Urinary bladder (tissue), 4 donors: Measurements from ENCODE around the gene MISP3. TPM values are rescaled to one million over a fixed set of nuclear protein-coding genes. Genes with fewer than 3 reads are reported as not detected.
"Not testable (repeated sequence)": the region's sequence is repeated elsewhere in the genome, so short reads cannot be mapped to it uniquely, and the experiment has no call there.

ENCODE experiments used
- DNase-seq: peaks from one replicate; pipeline ENCODE4 v3.0.0-alpha.2; 2015; ENCODE audit errors: extremely low spot score
- H3K27ac ChIP-seq: one replicate; pipeline ENCODE4 v1.5.1; 2013; ENCODE audit warnings: low read depth, mild to moderate bottlenecking, moderate library complexity
- H3K36me3 ChIP-seq: one replicate; pipeline ENCODE4 v1.6.1; 2013; ENCODE audit warnings: mild to moderate bottlenecking, moderate library complexity; ENCODE audit not compliant: insufficient read depth
- H3K4me1 ChIP-seq: one replicate; pipeline ENCODE4 v1.6.1; 2013; ENCODE audit warnings: mild to moderate bottlenecking, moderate library complexity; ENCODE audit not compliant: insufficient read depth
- H3K4me3 ChIP-seq: one replicate; pipeline ENCODE4 v1.5.1; 2013; ENCODE audit warnings: low read depth, low read length
- WGBS: extraction: QIAGEN DNeasy Blood & Tissue Kit; methylation state at CpG from one replicate; pipeline ENCODE4 v1.1.7; 2013; 5-methylcytosine and 5-hydroxymethylcytosine counted together
- polyA plus RNA-seq: library from polyadenylated mRNA; stranded (reverse); fragments of 200-250 nt; gene quantifications from one replicate; pipeline ENCODE4 v1.2.3, GENCODE V29; 2013
- total RNA-seq: library from RNA; depleted of rRNA; stranded (reverse); fragments of >200 nt; gene quantifications from one replicate; pipeline ENCODE4 v1.2.3, GENCODE V29; 2014
- donor health status: healthy with polysubstance abuse.
- donor health status: healthy.

MISP3 gene
- 0.21 TPM for total RNA-seq
- polyA plus RNA-seq: 2.6 TPM

DNA sequence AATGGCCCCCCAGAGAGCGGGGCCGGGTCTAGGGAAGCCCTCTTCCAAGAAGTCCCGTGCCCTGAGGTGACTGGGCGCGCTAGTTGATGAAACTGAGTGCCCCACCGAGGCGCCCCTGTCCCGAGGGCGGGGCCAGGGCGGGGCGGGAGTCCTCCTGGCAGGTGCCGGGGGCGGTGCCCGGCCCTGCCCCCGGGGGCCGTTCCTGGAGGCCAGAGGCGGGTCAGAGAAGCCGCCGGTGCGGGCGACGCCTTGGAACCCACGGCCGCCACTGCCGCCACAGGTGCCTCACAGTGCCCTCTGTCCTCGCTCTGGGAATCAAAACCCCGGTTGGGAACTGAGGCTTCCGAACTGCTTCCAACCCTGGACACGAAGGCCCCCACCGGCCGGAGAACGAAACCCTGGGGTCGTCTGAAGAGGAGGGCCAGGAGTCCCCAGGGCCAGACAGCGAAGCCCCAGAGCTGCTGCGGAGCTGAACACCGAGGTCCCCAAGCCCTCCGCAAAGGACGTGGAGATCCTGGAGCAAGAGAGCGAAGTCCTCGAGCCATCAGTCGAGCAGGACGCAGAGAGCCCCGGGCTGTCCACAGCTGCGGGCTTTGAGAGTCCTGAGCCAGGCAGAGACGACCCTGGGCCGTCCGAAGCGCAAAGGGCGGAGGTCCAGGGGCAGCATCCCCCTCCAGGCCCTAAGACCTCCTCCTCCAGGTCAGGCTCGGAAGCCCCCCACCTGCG, at the start of gene MISP3:
TSS of gene MISP3 (plus strand) at position 252 of the 726 bp plus-strand sequence. CDS start 524 bp downstream, outside the sequence.
- peaks cover 2% of the 10 kb centered on the region for H3K4me1 ChIP-seq
- DNase-seq: no peak
- H3K27ac ChIP-seq: peak within 1 kb of the TSS; percentile 86
- no peaks in the 10 kb centered on the region for H3K36me3 ChIP-seq
- WGBS: 2% methylated on average over 51 of the region's 51 CpGs
- peak within 1 kb of the TSS; percentile 51 for H3K4me3 ChIP-seq

DNA sequence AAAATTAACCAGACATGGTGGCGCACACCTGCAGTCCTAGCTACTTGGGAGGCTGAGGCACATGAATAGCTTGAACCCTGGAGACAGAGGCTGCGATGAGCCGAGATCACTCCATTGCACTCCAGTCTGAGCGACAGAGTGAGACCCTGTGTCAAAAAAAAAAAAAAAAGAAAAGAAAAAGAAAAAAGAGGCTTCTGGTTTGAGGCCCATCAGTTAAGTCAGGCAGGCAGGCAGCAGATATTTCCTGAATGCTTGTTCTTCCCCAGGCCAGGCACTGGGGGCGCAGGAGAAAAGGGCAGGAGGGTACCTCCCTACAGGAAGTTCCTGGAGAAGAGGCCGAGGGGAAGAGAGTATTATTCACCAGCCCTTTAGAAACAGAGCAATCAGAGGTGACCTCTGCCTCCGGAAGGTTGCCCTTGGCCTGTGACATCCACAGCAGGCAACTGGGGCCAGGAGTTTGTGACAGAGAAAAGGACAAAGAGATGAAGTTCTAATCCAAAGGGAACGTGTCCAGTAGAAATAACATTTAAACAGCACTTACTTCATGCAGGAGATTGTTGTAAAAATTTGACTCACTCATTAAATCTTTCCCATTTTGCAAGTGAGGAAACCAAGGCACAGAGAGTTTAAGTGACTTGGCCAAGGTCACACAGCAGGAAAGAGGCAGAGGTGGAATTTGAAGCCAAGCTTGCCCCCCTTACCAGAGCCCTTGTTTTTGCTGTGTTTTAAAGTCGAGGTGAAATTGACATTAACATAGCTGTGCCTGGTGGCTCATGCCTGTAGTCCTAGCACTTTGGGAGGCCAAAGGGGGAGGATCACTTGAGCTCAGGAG, 49.0 kb upstream of the MISP3 start:
- DNase-seq: no peak
- H3K36me3 ChIP-seq: no peaks in the 10 kb centered on the region
- no peak overlapping the region for H3K4me3 ChIP-seq
- no peak overlapping the region for H3K27ac ChIP-seq
- no peaks in the 10 kb centered on the region for H3K4me1 ChIP-seq
- 57% methylated on average over 9 of the region's 9 CpGs for WGBS

DNA sequence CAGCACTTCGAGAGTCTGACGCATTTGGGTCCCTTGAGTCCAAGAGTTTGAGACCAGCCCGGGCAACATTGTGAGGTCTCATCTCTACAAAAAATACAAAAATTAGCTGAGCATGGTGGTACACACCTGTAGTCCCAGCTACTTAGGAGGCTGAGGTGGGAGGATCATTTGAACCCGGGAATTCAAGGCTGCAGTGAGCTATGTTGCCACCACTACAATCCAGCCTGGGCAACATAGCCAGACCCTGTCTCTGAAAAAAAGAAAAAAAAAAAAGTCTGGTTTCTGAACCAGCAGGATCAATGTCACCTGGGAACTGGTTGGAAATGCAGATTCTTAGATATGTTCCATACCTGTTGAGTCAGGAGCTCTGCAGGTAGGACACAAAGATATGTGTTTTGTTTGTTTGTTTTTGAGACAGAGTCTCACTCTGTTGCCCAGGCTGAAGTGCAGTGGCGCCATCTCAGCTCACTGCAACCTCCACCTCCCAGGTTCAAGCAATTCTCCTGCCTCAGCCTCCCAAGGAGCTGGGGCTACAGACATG, 45.9 kb upstream of the MISP3 start:
- H3K4me1 ChIP-seq, H3K27ac ChIP-seq, H3K36me3 ChIP-seq, H3K4me3 ChIP-seq, DNase-seq: not testable (repeated sequence)
- WGBS: 92% methylated on average over 5 of the region's 5 CpGs

DNA sequence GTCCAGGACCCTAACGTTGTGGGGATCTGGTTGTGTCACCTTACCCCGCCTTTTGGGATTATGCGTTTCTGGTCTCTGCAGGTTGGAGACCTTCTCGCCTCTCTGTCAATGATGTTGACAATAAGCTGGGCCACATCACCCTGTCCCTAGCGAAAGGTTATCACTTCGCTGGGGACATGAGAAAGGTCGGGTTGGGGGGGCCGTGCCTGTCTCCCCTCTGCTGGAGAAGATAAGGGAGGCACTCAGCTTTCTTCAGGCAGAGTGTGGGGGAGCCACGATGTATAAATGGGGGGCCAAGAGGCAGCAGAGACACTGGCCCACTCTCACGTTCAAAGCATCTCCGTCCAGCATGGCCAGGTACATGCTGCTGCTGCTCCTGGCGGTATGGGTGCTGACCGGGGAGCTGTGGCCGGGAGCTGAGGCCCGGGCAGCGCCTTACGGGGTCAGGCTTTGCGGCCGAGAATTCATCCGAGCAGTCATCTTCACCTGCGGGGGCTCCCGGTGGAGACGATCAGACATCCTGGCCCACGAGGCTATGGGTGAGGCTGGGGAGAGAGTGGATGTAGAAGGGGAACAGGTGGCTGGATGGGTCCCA, 44.6 kb upstream of the MISP3 start, which contains the start of gene RLN3:
TSS of gene RLN3 (plus strand) at position 293 of the 595 bp plus-strand sequence. CDS start at position 350, 57 bp downstream.
- 67% methylated on average over 24 of the region's 24 CpGs for WGBS
- DNase-seq: no peak
- Histone ChIP-seq H3K4me1 (no peaks in the 10 kb centered on the region), H3K36me3 (no peaks in the 10 kb centered on the region), H3K4me3 (no peak within 1 kb of the TSS), H3K27ac (no peak within 1 kb of the TSS)

DNA sequence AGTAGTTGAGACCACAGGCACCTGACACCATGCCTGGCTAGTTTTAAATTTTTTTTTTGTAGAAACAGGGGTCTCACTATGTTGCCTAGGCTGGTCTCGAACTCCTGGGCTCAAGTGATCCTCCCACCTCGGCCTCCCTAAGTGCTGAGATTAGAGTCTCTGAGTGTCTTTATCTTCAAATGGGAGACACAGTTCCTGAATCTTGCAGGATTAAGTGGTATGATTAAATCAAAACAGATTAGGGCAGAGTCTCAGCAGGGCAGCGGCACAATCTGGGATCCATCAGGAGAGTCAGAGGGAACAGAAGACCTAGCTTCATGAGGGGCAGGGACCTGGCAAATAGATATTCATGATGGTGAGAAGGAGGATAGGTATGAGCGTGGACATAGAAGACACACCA, 43.7 kb upstream of the MISP3 start:
- 64% methylated on average over 4 of the region's 4 CpGs for whole genome bisulfite sequencing
- H3K4me1 ChIP-seq: no peaks in the 10 kb centered on the region
- DNase-seq: no peak
- no peaks in the 10 kb centered on the region for H3K36me3 ChIP-seq
- no peak overlapping the region for H3K4me3 ChIP-seq
- H3K27ac ChIP-seq: no peak overlapping the region

DNA sequence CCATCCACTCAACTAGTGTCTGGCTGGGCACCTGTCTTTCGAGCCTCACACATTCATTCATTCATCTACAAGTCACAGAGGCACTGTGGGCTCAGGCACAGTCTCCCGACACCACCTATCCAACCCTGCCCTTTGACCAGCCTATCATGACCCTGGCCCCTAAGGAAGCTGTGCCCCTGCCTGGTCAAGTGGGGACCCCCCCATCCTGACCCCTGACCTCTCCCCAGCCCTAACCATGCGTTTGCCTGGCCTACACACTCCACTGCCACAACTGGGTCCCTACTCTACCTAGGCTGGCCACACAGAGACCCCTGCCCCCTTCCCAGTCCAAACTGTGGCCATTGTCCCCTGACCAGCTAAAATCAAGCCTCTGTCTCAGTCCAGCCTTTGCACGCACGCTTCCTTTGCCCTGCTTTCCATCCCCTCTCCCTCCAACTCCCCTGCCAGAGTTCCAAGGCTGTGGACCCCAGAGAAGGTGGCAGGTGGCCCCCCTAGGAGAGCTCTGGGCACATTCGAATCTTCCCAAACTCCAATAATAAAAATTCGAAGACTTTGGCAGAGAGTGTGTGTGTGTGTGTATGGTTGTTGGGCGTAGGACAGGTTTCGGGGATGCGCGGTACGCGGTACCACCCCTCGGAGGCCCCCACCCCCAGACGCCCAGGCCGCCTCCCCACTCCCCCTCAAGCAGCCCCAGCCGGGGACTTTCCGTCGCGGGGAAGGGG, 41.4 kb upstream of the MISP3 start:
- Histone ChIP-seq H3K4me3 (peak overlapping the region; percentile 51), H3K36me3 (peaks cover 1% of the 10 kb centered on the region), H3K4me1 (no peaks in the 10 kb centered on the region), H3K27ac (no peak overlapping the region)
- WGBS: 21% methylated on average over 20 of the region's 20 CpGs
- no peak for DNase-seq

DNA sequence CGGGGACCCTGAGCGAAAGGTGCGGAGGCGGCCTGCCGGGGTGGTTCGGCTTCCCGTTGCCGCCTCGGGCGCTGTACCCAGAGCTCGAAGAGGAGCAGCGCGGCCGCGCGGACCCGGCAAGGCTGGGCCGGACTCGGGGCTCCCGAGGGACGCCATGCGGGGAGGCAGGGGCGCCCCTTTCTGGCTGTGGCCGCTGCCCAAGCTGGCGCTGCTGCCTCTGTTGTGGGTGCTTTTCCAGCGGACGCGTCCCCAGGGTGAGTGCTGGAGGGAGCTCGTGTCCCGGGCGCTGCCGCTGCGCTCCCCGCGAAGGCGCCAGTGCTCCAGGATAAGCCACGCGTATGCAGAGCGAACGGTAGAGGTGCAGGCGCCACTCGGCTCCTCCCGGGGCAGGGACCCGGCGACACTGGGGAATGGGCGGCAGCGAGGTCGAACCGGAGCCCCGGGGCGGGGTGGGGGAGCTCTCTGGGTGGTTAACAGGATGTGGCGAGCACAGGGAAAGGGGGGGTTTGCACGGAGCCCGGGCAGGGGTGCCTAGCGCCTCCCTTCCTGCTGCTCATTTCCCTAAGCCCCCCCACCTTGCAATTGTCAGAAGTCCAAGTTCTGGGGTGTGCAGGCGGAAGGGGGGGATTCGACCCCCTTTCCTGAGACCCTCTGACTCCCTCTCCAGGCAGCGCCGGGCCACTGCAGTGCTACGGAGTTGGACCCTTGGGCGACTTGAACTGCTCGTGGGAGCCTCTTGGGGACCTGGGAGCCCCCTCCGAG, 40.7 kb upstream of the MISP3 start, which contains the start of gene IL27RA:
TSS of gene IL27RA (plus strand) at position 44 of the 762 bp plus-strand sequence. CDS start at position 155, 111 bp downstream.
- no peak for DNase-seq
- H3K4me3 ChIP-seq: peak within 1 kb of the TSS; percentile 51
- peaks cover 2% of the 10 kb centered on the region for H3K36me3 ChIP-seq
- peak within 1 kb of the TSS; percentile 74 for H3K27ac ChIP-seq
- no peaks in the 10 kb centered on the region for H3K4me1 ChIP-seq
- under 1% methylated on average over 63 of the region's 63 CpGs for WGBS

DNA sequence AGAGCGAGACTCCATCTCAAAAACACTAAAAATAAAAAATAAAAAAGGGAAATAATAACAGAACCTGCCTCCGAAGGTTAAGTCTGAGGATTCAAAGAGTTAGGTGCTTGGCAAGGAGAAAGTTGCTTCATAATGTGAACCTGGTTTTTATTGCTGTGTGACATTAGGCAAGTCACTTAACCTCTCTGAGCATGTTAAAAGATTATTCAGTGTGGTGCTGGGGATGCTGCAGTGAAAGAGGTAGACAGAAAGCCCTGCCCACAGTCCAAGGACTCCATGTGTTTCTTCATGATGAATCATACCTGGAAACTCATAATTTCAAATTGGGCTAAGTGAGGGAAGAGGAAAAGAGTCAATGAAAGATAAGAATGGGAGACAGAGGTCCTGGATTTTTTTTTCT, 38.6 kb upstream of the MISP3 start:
- peaks cover 2% of the 10 kb centered on the region for H3K36me3 ChIP-seq
- H3K27ac ChIP-seq: no peak overlapping the region
- H3K4me1 ChIP-seq: no peaks in the 10 kb centered on the region
- WGBS: over 99% methylated on average over 2 of the region's 2 CpGs
- DNase-seq: no peak
- no peak overlapping the region for H3K4me3 ChIP-seq

DNA sequence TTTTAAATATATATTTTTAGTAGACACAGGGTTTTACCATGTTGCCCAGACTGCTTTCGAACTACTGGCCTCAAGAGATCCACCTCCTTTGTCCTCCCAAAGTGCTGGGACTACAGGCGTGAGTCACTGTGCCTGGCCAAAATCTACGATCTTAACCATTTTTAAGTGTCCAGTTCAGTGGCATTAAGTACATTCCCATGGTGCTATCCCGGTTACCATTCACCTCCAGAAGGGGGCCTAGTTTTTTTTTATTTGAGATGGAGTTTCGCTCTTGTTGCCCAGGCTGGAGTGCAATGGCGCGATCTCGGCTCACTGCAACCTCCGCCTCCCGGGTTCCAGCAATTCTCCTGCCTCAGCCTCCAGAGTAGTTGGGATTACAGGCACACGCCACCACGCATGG, 37.4 kb upstream of the MISP3 start:
- H3K27ac ChIP-seq, H3K4me3 ChIP-seq, DNase-seq, H3K36me3 ChIP-seq, H3K4me1 ChIP-seq: not testable (repeated sequence)
- WGBS: 89% methylated on average over 12 of the region's 12 CpGs

DNA sequence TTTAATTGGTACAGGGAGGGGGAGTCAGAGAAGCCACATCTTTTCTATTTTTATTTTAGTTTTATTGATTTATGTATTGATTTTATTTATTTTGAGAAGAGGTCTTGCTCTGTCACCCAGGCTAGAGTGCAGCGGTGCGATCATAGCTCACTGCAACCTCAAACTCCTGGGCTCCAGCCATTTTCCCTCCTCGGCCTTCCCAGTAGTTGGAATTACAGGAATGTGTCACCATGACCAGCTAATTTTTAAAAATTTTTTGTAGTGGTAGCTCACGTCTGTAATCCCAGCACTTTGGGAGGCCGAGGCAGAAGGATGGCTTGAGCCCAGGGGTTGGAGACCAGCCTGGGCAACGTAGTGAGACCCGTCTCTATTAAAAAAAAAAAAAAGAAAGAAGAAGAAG, 36.9 kb upstream of the MISP3 start:
- no peak overlapping the region for H3K27ac ChIP-seq
- 81% methylated on average over 7 of the region's 7 CpGs for WGBS
- no peak overlapping the region for H3K4me3 ChIP-seq
- H3K36me3 ChIP-seq: peaks cover 2% of the 10 kb centered on the region
- H3K4me1 ChIP-seq: no peaks in the 10 kb centered on the region
- no peak for DNase-seq

DNA sequence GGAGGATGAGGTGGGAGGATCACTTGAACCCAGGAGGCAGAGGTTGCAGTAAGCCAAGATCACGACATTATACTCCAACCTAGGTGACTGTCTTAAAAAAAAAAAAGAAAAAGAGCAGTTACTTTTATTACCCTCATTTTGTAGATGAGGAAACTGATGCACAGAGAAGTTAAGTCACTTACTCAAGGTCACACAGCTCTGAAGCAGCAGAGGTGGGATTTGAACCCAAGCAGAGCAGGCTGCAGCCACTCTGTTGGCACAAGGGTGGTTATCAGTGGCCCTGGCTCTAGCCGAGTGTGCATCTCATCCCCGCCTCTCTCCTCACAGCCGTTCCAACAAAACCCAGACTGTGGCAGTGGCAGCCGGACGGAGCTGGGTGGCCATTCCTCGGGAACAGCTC, 33.4 kb upstream of the MISP3 start:
- Histone ChIP-seq H3K4me1 (no peaks in the 10 kb centered on the region), H3K4me3 (no peak overlapping the region), H3K27ac (no peak overlapping the region), H3K36me3 (peaks cover 2% of the 10 kb centered on the region)
- WGBS: 84% methylated on average over 7 of the region's 7 CpGs
- no peak for DNase-seq
